ENCODE results near the gene FTCD. TPM values are rescaled to one million over a fixed set of nuclear protein-coding genes. Genes with fewer than 3 reads are reported as not detected.

The FTCD gene
- total and polyA plus RNA-seq, 9 of the 15 experiments (the other 6 are each of a cell fraction or from before 2014, with no cell fraction given): 0.11 to 1.6 (median 0.67) TPM; not detected in 5

- TF ChIP-seq GATAD2B (IDR thresholded peaks at IDR 0.05; ENCODE audit: borderline replicate concordance): no peak
- no peak for TF ChIP-seq CBFB (CRISPR knock-in tag; IDR thresholded peaks at IDR 0.05)
- no peak for TF ChIP-seq BCLAF1 (IDR thresholded peaks at IDR 0.05; ENCODE audit: borderline replicate concordance in 1 of 2, control insufficient read depth in 1 of 2, low read depth in 2 of 2, low read length in 1 of 2)
- TF ChIP-seq EGR1 (conservative IDR thresholded peaks at IDR 0.05): peak; percentile 61
- TF ChIP-seq RFX5 (IDR thresholded peaks at IDR 0.05; ENCODE audit: low read depth, low read length): no peak
- no peak for TF ChIP-seq ZNF224 (CRISPR knock-in tag; IDR thresholded peaks at IDR 0.05)
- no peak for TF ChIP-seq BRCA1 (IDR thresholded peaks at IDR 0.05)
- no peak for TF ChIP-seq BRCA1 (CRISPR knock-in tag; IDR thresholded peaks at IDR 0.05)
- no peak for TF ChIP-seq MIER1 (IDR thresholded peaks at IDR 0.05; ENCODE audit: low read depth)
- no peak for TF ChIP-seq EHMT2 (IDR thresholded peaks at IDR 0.05)
- no peak for TF ChIP-seq GTF2A2 (tag; IDR thresholded peaks at IDR 0.05)
- TF ChIP-seq GATAD2A (IDR thresholded peaks at IDR 0.05): no peak
- no peak for TF ChIP-seq ZNF586 (CRISPR knock-in tag; conservative IDR thresholded peaks at IDR 0.05)
- TF ChIP-seq CCNT2 (IDR thresholded peaks at IDR 0.05; ENCODE audit: borderline replicate concordance, extremely low read depth, insufficient read length, low read depth, low read length): peak; percentile 18
- TF ChIP-seq E2F3 (CRISPR knock-in tag; IDR thresholded peaks at IDR 0.05): no peak
- TF ChIP-seq DMBX1 (CRISPR knock-in tag; IDR thresholded peaks at IDR 0.05; ENCODE audit: borderline replicate concordance): no peak
- no peak for TF ChIP-seq GTF3C2 (IDR thresholded peaks at IDR 0.05; ENCODE audit: borderline replicate concordance, extremely low read depth, insufficient read length)
- no peak for TF ChIP-seq CCAR2 (IDR thresholded peaks at IDR 0.05; ENCODE audit: low read depth, low read length)
- TF ChIP-seq MAFG (tag; conservative IDR thresholded peaks at IDR 0.05): no peak
- TF ChIP-seq ZNF408 (CRISPR knock-in tag; IDR thresholded peaks at IDR 0.05; ENCODE audit: low read depth): no peak
- no peak for TF ChIP-seq THAP7 (CRISPR knock-in tag; IDR thresholded peaks at IDR 0.05)
Observed at GRCh38 chr21:46183910-46184624, 28.7 kb upstream of the FTCD start, which contains the start of gene SPATC1L (continued).
